ENCODE data around the gene TBCA.

- TF ChIP-seq CTCF (conservative IDR thresholded peaks at IDR 0.05; ENCODE audit: low read length): no peak
- TF ChIP-seq EZH2phosphoT487 (IDR thresholded peaks at IDR 0.05; ENCODE audit: borderline replicate concordance, low read depth, low read length): no peak
Measured at GRCh38 chr5:77795268-77795667, 19.1 kb upstream of the TBCA start.
